HEK293 (cell line): ENCODE results near the gene MTHFS.

Experiments
- CTCF ChIA-PET: fragments of 350-600 bp; formaldehyde crosslinking; extraction: SDS; loops from one replicate; lab custom pipeline; 2021; ENCODE audit warnings: antibody characterized with exemption; lab: Yijun Ruan, JAX
- POLR2A ChIA-PET: fragments of 300-600 bp; formaldehyde crosslinking; extraction: SDS; loops from one replicate; lab custom pipeline; 2020; ENCODE audit warnings: antibody characterized with exemption, inconsistent platforms; lab: Yijun Ruan, JAX
- H3K27ac ChIP-seq: fragments of 200-500 bp; sonication (Bioruptor generic); 2 replicates; pipeline ENCODE4 v1.5.1; 2014; ENCODE audit warnings: low read depth, low read length, control low read depth, inconsistent platforms; ENCODE audit errors: extremely low read depth
- H3K36me3 ChIP-seq, 2 experiments: fragments of 200-500 bp in 1 of 2; sonication (Bioruptor generic) in 1 of 2; 1 replicate in 1 of 2; 2 replicates in 1 of 2; pipeline ENCODE4 v1.5.1; 2014 to 2017; ENCODE audit warnings: inconsistent platforms in 2 of 2, low read length in 2 of 2; ENCODE audit not compliant: control insufficient read depth in 2 of 2, insufficient read depth in 1 of 2
- H3K4me1 ChIP-seq: fragments of 200-500 bp; sonication (Bioruptor generic); 2 replicates; pipeline ENCODE4 v1.5.1; 2014; ENCODE audit warnings: mild to moderate bottlenecking, low read length, inconsistent platforms; ENCODE audit not compliant: control insufficient read depth, insufficient read depth
- H3K4me3 ChIP-seq: 2 replicates; pipeline ENCODE4 v1.5.1; 2011; ENCODE audit warnings: low read depth, mild to moderate bottlenecking, control low read depth, low read length, moderate library complexity
- H3K9me3 ChIP-seq: fragments of 200-500 bp; sonication (Bioruptor generic); 2 replicates; pipeline ENCODE4 v1.5.1; 2014; ENCODE audit warnings: low read depth, low read length, inconsistent platforms; ENCODE audit not compliant: control insufficient read depth, insufficient read depth
- KLF10 ChIP-seq: fragments of 450-650 bp; IDR thresholded peaks from 2 replicates; pipeline ENCODE4 v1.5.1; 2018; ENCODE audit warnings: missing biosample characterization, mild to moderate bottlenecking, missing genetic modification characterization
- KLF17 ChIP-seq: fragments of 450-650 bp; formaldehyde crosslinking; IDR thresholded peaks from 2 replicates; pipeline ENCODE4 v1.5.1; 2016; ENCODE audit warnings: missing biosample characterization, missing genetic modification characterization
- KLF7 ChIP-seq: fragments of 450-650 bp; formaldehyde crosslinking; IDR thresholded peaks from 2 replicates; pipeline ENCODE4 v1.5.1; 2016; ENCODE audit warnings: missing biosample characterization, missing genetic modification characterization, borderline replicate concordance
- SP3 ChIP-seq: fragments of 450-650 bp; formaldehyde crosslinking; IDR thresholded peaks from 2 replicates; pipeline ENCODE4 v1.5.1; 2016; ENCODE audit warnings: missing biosample characterization, missing genetic modification characterization
- TRIM28 ChIP-seq: IDR thresholded peaks from 2 replicates; pipeline ENCODE4 v1.6.1; 2011; ENCODE audit warnings: low read length, control low read depth, borderline replicate concordance
- WT1 ChIP-seq: fragments of 450-650 bp; formaldehyde crosslinking; IDR thresholded peaks from 2 replicates; pipeline ENCODE4 v1.5.1; 2016; ENCODE audit warnings: missing biosample characterization, missing genetic modification characterization
- ZBTB17 ChIP-seq: fragments of 450-650 bp; formaldehyde crosslinking; IDR thresholded peaks from 2 replicates; pipeline ENCODE4 v1.5.1; 2016; ENCODE audit warnings: missing biosample characterization, missing genetic modification characterization
- ZNF10 ChIP-seq: fragments of 450-650 bp; formaldehyde crosslinking; IDR thresholded peaks from 2 replicates; pipeline ENCODE4 v1.5.1; 2017; ENCODE audit warnings: missing biosample characterization, missing genetic modification characterization
- ZNF132 ChIP-seq: fragments of 450-650 bp; formaldehyde crosslinking; IDR thresholded peaks from 2 replicates; pipeline ENCODE4 v1.5.1; 2017; ENCODE audit warnings: missing biosample characterization, missing genetic modification characterization, borderline replicate concordance
- ZNF146 ChIP-seq: fragments of 450-650 bp; formaldehyde crosslinking; IDR thresholded peaks from 2 replicates; pipeline ENCODE4 v1.5.1; 2016; ENCODE audit warnings: missing biosample characterization, missing genetic modification characterization
- ZNF155 ChIP-seq: fragments of 450-650 bp; formaldehyde crosslinking; IDR thresholded peaks from 2 replicates; pipeline ENCODE4 v1.5.1; 2016; ENCODE audit warnings: missing biosample characterization, missing genetic modification characterization
- ZNF157 ChIP-seq: fragments of 450-650 bp; formaldehyde crosslinking; IDR thresholded peaks from 2 replicates; pipeline ENCODE4 v1.5.1; 2016; ENCODE audit warnings: missing biosample characterization, missing genetic modification characterization
- ZNF274 ChIP-seq, 2 experiments: fragments of 200-500 bp in 1 of 2; fragments of 450-650 bp in 1 of 2; sonication (Bioruptor generic) in 1 of 2; formaldehyde crosslinking in 1 of 2; IDR thresholded peaks; 2 replicates each; pipeline versions ENCODE4 v1.5.1 to v1.6.1; 2014 to 2016; ENCODE audit warnings: borderline replicate concordance in 1 of 2, inconsistent platforms in 1 of 2, low read length in 1 of 2, missing biosample characterization in 1 of 2, missing genetic modification characterization in 1 of 2
- ZNF449 ChIP-seq: fragments of 450-650 bp; formaldehyde crosslinking; IDR thresholded peaks from 2 replicates; pipeline ENCODE4 v1.5.1; 2017; ENCODE audit warnings: missing biosample characterization, mild to moderate bottlenecking, missing genetic modification characterization, moderate library complexity
- ZNF473 ChIP-seq: fragments of 450-650 bp; formaldehyde crosslinking; IDR thresholded peaks from 2 replicates; pipeline ENCODE4 v1.5.1; 2017; ENCODE audit warnings: missing biosample characterization, missing genetic modification characterization
- ZNF776 ChIP-seq: fragments of 450-650 bp; formaldehyde crosslinking; IDR thresholded peaks from 2 replicates; pipeline ENCODE4 v1.5.0; 2017; ENCODE audit warnings: missing biosample characterization, missing genetic modification characterization, borderline replicate concordance
- ZNF791 ChIP-seq: fragments of 450-650 bp; formaldehyde crosslinking; IDR thresholded peaks from 2 replicates; pipeline ENCODE4 v1.5.1; 2016; ENCODE audit warnings: missing biosample characterization, missing genetic modification characterization
- TF ChIP-seq, protein P1 (sequence below): fragments of 450-650 bp; formaldehyde crosslinking; IDR thresholded peaks from 2 replicates; pipeline ENCODE4 v1.5.1; 2016; ENCODE audit warnings: missing biosample characterization, missing genetic modification characterization
- TF ChIP-seq, protein P2 (sequence below): fragments of 450-650 bp; formaldehyde crosslinking; IDR thresholded peaks from 2 replicates; pipeline ENCODE4 v1.5.1; 2016; ENCODE audit warnings: missing biosample characterization, missing genetic modification characterization

MTHFS gene

GRCh38 chr15:79868554-79868953 lies 28.3 kb downstream of the MTHFS start:
- TF ChIP-seq ZNF776 (tag by site-specific recombination) (no peak), ZNF10 (tag by site-specific recombination) (no peak), KLF10 (tag by site-specific recombination) (no peak), ZNF157 (tag by site-specific recombination) (no peak), ZNF274 (IDR thresholded peaks at IDR 0.05; ENCODE audit: low read length) (no peak), ZNF274 (tag by site-specific recombination; IDR thresholded peaks at IDR 0.05; ENCODE audit: borderline replicate concordance) (no peak), ZNF473 (tag by site-specific recombination) (no peak), TRIM28 (no peak), ZNF791 (no peak), ZNF155 (tag by site-specific recombination) (no peak), ZNF449 (tag by site-specific recombination) (no peak), ZBTB17 (no peak), WT1 (tag by site-specific recombination) (no peak), KLF17 (tag by site-specific recombination) (no peak), ZNF132 (tag by site-specific recombination) (no peak), SP3 (no peak), ZNF146 (tag by site-specific recombination) (no peak), KLF7 (tag by site-specific recombination) (no peak)
- TF ChIP-seq, protein P1, sequence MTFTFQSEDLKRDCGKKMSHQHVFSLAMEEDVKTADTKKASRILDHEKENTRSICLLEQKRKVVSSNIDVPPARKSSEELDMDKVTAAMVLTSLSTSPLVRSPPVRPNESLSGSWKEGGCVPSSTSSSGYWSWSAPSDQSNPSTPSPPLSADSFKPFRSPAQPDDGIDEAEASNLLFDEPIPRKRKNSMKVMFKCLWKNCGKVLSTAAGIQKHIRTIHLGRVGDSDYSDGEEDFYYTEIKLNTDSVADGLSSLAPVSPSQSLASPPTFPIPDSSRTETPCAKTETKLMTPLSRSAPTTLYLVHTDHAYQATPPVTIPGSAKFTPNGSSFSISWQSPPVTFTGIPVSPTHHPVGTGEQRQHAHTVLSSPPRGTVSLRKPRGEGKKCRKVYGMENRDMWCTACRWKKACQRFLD (tag by site-specific recombination), result no peak
- TF ChIP-seq, protein P2, sequence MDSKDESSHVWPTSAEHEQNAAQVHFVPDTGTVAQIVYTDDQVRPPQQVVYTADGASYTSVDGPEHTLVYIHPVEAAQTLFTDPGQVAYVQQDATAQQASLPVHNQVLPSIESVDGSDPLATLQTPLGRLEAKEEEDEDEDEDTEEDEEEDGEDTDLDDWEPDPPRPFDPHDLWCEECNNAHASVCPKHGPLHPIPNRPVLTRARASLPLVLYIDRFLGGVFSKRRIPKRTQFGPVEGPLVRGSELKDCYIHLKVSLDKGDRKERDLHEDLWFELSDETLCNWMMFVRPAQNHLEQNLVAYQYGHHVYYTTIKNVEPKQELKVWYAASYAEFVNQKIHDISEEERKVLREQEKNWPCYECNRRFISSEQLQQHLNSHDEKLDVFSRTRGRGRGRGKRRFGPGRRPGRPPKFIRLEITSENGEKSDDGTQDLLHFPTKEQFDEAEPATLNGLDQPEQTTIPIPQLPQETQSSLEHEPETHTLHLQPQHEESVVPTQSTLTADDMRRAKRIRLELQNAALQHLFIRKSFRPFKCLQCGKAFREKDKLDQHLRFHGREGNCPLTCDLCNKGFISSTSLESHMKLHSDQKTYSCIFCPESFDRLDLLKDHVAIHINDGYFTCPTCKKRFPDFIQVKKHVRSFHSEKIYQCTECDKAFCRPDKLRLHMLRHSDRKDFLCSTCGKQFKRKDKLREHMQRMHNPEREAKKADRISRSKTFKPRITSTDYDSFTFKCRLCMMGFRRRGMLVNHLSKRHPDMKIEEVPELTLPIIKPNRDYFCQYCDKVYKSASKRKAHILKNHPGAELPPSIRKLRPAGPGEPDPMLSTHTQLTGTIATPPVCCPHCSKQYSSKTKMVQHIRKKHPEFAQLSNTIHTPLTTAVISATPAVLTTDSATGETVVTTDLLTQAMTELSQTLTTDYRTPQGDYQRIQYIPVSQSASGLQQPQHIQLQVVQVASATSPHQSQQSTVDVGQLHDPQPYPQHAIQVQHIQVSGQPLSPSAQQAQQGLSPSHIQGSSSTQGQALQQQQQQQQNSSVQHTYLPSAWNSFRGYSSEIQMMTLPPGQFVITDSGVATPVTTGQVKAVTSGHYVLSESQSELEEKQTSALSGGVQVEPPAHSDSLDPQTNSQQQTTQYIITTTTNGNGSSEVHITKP (tag by site-specific recombination), result no peak
- TF ChIP-seq, all 188 proteins: peak for 0
- ChIA-PET CTCF (interaction anchor here (0.6 to 4.2 kb wide), 6 partner anchors 10 to 199 kb away, joined by 3 to 42 read pairs (median 3); no protein-coding TSS in a partner anchor), POLR2A (no interaction called here)
- peaks cover 4% of the 10 kb centered on the region; the same call in 1 of the 2 replicates for H3K4me1 ChIP-seq
- H3K27ac ChIP-seq, result no peak overlapping the region
- H3K36me3 ChIP-seq, result peaks cover 25 to 26% of the 10 kb centered on the region in 2 experiments
- H3K9me3 ChIP-seq, result no peaks in the 10 kb centered on the region
- no peak overlapping the region for H3K4me3 ChIP-seq
